OCI-LY7 (cell line): Measurements from ENCODE around the gene ZNHIT1. TPM values are rescaled to one million over a fixed set of nuclear protein-coding genes. Genes with fewer than 3 reads are reported as not detected.

Experiments
- BruUV-seq: library from RNA; stranded (reverse); fragments of 400-500 nt; replicated peaks from 2 replicates; lab custom pipeline; 2021; lab: Mats Ljungman, UMichigan
- CTCF ChIA-PET: fragments of 300-600 bp; sonication (Branson Sonifier 250); formaldehyde crosslinking; loops from one replicate; lab custom pipeline; 2022; ENCODE audit warnings: antibody characterized with exemption; ENCODE audit not compliant: unreplicated experiment; lab: Charles Lee
- POLR2A ChIA-PET: fragments of 300-600 bp; sonication (Branson Sonifier 250); formaldehyde crosslinking; loops from one replicate; lab custom pipeline; 2022; ENCODE audit warnings: antibody characterized with exemption; lab: Charles Lee
- DNase-seq: peaks from one replicate; pipeline ENCODE4 v3.0.0-alpha.2; 2015; ENCODE audit warnings: low spot score
- H2AFZ ChIP-seq: fragments of 200-600 bp; sonication (generic), shearing (Covaris generic); 2 replicates; pipeline ENCODE4 v1.6.1; 2014; ENCODE audit warnings: mild to moderate bottlenecking, antibody characterized with exemption, low read length, moderate library complexity
- H3K27ac ChIP-seq: fragments of 200-600 bp; sonication (generic); 2 replicates; pipeline ENCODE4 v1.5.1; 2014; ENCODE audit warnings: mixed run types, low read depth, mild to moderate bottlenecking, moderate library complexity, low read length, inconsistent platforms; ENCODE audit not compliant: poor library complexity, severe bottlenecking
- H3K36me3 ChIP-seq: fragments of 200-600 bp; sonication (generic); 2 replicates; pipeline ENCODE4 v1.6.1; 2014; ENCODE audit warnings: mild to moderate bottlenecking, antibody characterized with exemption, low read length, moderate library complexity, mixed read lengths; ENCODE audit not compliant: insufficient read depth
- H3K4me1 ChIP-seq: fragments of 200-600 bp; sonication (generic); 2 replicates; pipeline ENCODE4 v1.5.1; 2014; ENCODE audit warnings: mild to moderate bottlenecking, low read length; ENCODE audit not compliant: insufficient read depth, poor library complexity, severe bottlenecking
- H3K4me2 ChIP-seq: fragments of 200-600 bp; sonication (generic); 2 replicates; pipeline ENCODE4 v1.6.1; 2014; ENCODE audit warnings: mild to moderate bottlenecking, low read length
- H3K4me3 ChIP-seq: fragments of 200-600 bp; sonication (generic); 2 replicates; pipeline ENCODE4 v1.5.1; 2014; ENCODE audit warnings: mild to moderate bottlenecking, low read depth, low read length; ENCODE audit not compliant: poor library complexity, severe bottlenecking
- H3K79me2 ChIP-seq: fragments of 200-600 bp; sonication (generic); 2 replicates; pipeline ENCODE4 v1.6.1; 2016; ENCODE audit warnings: low read depth, mild to moderate bottlenecking, low read length, moderate library complexity, mixed read lengths; ENCODE audit not compliant: insufficient read depth
- H3K9me2 ChIP-seq: fragments of 200-600 bp; sonication (generic); 2 replicates; pipeline ENCODE4 v1.6.1; 2016; ENCODE audit warnings: mild to moderate bottlenecking, low read length, mixed read lengths; ENCODE audit not compliant: insufficient read depth
- H3K9me3 ChIP-seq: fragments of 200-600 bp; sonication (generic); 2 replicates; pipeline ENCODE4 v1.6.1; 2014; ENCODE audit warnings: mild to moderate bottlenecking, mixed run types, low read length, mixed read lengths
- H4K20me1 ChIP-seq: fragments of 200-600 bp; sonication (generic); 2 replicates; pipeline ENCODE4 v1.6.1; 2014; ENCODE audit warnings: mild to moderate bottlenecking, antibody characterized with exemption, low read length, moderate library complexity, mixed read lengths; ENCODE audit not compliant: insufficient read depth
- EZH2phosphoT487 ChIP-seq: fragments of 200-600 bp; sonication (generic); IDR thresholded peaks from 2 replicates; pipeline ENCODE4 v1.6.1; 2018; ENCODE audit warnings: low read depth, borderline replicate concordance, mild to moderate bottlenecking, mixed run types, antibody characterized with exemption, low read length, moderate library complexity, mixed read lengths
- intact Hi-C: fragments of 100-400 bp; cut with micrococcal nuclease; formaldehyde crosslinking; loops from one replicate; pipeline ENCODE4 v1.10.0; 2022; ENCODE audit not compliant: unreplicated experiment
- total RNA-seq, 2 experiments: library from RNA; depleted of rRNA in 1 of 2; stranded (reverse); fragments of >200 nt in 1 of 2; shearing (Covaris generic) in 1 of 2; gene quantifications; 2 replicates each; pipeline ENCODE4 v1.2.3, GENCODE V29; 2014 to 2022
- TF ChIP-seq, protein P1 (sequence below): fragments of 200-600 bp; sonication (generic); conservative IDR thresholded peaks from 2 replicates; pipeline ENCODE4 v1.5.1; 2014; ENCODE audit warnings: mild to moderate bottlenecking, antibody characterized with exemption, low read length, moderate library complexity, mixed read lengths

The ZNHIT1 gene
- total RNA-seq, 2 experiments from 2014 or later, result 44.3 to 77.3 TPM

DNA sequence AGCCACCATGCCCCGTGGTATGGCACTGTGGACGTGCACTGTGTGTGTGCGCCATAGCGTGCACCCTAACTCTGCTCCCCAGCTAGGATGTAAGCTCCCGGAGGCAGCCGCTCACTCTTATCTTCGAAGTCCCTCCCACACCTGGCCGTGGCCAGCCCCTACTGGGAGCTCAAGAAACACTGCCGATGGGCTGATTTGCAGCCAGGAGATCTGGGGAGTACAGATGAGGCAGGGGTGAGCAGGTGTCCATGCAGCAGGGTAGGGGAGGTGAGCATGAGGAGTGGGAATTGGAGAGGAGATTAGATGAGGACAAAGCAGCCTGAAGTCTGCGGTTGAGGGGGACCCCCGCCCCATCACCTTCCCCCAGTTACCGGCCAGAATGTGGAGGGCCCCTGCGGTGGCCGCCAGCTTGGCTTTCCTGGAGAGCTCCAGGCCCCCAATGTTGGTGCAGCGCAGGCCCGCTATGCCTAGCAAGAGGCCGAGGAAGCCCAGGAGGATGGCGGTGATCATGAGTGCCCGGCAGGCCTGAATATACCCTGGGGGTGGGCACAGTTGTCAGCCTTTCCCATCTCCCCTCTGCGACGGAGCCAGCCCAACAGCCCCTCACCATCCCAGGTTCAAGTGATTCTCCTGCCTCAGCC lies 16.1 kb downstream of the ZNHIT1 start:
- no peak overlapping the region for H3K4me2 ChIP-seq
- H3K9me3 ChIP-seq, result no peaks in the 10 kb centered on the region
- CTCF ChIA-PET, result no interaction called here
- no peaks in the 10 kb centered on the region for H3K9me2 ChIP-seq
- H3K27ac ChIP-seq, result no peak overlapping the region
- intact Hi-C loops, result no loop called here
- POLR2A ChIA-PET, result interaction anchor here (0.6 kb wide), 1 partner anchor 37 kb away, joined by 5 read pairs; no protein-coding TSS in a partner anchor
- H2AFZ ChIP-seq, result no peak overlapping the region
- peaks cover 15% of the 10 kb centered on the region; the same call in 1 of the 2 replicates for H3K36me3 ChIP-seq
- no peak for DNase-seq
- no TSS peak for BruUV-seq
- TF ChIP-seq, protein P1, sequence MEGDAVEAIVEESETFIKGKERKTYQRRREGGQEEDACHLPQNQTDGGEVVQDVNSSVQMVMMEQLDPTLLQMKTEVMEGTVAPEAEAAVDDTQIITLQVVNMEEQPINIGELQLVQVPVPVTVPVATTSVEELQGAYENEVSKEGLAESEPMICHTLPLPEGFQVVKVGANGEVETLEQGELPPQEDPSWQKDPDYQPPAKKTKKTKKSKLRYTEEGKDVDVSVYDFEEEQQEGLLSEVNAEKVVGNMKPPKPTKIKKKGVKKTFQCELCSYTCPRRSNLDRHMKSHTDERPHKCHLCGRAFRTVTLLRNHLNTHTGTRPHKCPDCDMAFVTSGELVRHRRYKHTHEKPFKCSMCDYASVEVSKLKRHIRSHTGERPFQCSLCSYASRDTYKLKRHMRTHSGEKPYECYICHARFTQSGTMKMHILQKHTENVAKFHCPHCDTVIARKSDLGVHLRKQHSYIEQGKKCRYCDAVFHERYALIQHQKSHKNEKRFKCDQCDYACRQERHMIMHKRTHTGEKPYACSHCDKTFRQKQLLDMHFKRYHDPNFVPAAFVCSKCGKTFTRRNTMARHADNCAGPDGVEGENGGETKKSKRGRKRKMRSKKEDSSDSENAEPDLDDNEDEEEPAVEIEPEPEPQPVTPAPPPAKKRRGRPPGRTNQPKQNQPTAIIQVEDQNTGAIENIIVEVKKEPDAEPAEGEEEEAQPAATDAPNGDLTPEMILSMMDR, result no peak
- no peak for TF ChIP-seq EZH2phosphoT487
- no peaks in the 10 kb centered on the region for H3K4me1 ChIP-seq
- no peaks in the 10 kb centered on the region for H4K20me1 ChIP-seq
- no peaks in the 10 kb centered on the region for H3K79me2 ChIP-seq
- H3K4me3 ChIP-seq, result no peak overlapping the region

DNA sequence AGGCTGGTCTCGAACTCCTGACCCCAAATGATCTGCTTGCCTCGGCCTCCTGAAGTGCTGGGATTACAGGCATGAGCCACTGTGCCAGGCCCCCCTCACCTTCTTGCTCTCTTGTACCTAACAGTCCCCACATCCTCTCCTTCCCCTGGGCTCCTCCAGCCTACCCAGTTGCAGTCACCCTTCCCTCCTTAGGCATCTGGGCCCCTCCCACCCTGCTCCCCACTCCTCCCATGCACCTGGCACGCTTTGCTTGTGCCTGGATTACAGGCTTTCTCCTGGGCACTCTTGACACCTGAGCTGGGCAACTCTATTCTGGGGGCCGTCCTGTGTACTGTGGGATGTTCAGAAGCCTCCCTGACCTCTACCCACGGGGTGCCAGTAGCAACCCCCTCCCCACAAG lies 16.7 kb downstream of the ZNHIT1 start:
- H3K27ac ChIP-seq, result no peak overlapping the region
- no peaks in the 10 kb centered on the region for H4K20me1 ChIP-seq
- intact Hi-C loops, result no loop called here
- no peak for DNase-seq
- CTCF ChIA-PET, result no interaction called here
- no TSS peak for BruUV-seq
- H3K4me2 ChIP-seq, result no peak overlapping the region
- no peak overlapping the region for H2AFZ ChIP-seq
- no peaks in the 10 kb centered on the region for H3K9me3 ChIP-seq
- H3K36me3 ChIP-seq, result peaks cover 17% of the 10 kb centered on the region; the same call in 1 of the 2 replicates
- no peak for TF ChIP-seq EZH2phosphoT487
- TF ChIP-seq, protein P1, result no peak
- H3K79me2 ChIP-seq, result no peaks in the 10 kb centered on the region
- H3K9me2 ChIP-seq, result no peaks in the 10 kb centered on the region
- POLR2A ChIA-PET, result no interaction called here
- H3K4me3 ChIP-seq, result no peak overlapping the region
- no peaks in the 10 kb centered on the region for H3K4me1 ChIP-seq

DNA sequence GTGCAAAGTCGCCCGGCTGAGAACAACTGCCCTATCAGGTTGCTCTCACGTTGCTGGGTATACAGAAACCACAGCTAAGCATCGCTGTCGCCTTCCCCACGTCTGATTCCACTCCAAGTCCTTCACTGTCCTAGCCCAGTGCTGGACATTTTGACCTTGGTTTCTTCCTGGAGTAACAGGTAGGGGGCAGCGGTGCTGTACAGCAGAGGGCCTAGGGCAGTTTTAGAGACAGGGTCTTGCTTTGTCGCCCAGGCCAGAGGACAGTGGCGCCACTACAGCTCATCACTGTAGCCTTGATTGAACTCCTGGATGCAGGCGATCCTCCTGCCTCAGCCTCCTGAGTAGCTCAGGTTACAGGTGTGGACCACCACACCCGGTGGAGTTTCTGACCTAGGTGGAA lies 17.1 kb downstream of the ZNHIT1 start:
- no peaks in the 10 kb centered on the region for H3K4me1 ChIP-seq
- no peaks in the 10 kb centered on the region for H4K20me1 ChIP-seq
- no peaks in the 10 kb centered on the region for H3K9me2 ChIP-seq
- H3K27ac ChIP-seq, result no peak overlapping the region
- H3K79me2 ChIP-seq, result no peaks in the 10 kb centered on the region
- H3K9me3 ChIP-seq, result no peaks in the 10 kb centered on the region
- intact Hi-C loops, result no loop called here
- no peak for DNase-seq
- ChIA-PET CTCF (no interaction called here), POLR2A (no interaction called here)
- no peak overlapping the region for H2AFZ ChIP-seq
- no peak for TF ChIP-seq EZH2phosphoT487
- TF ChIP-seq, protein P1, result peak; percentile 56
- H3K36me3 ChIP-seq, result peaks cover 22% of the 10 kb centered on the region; the same call in 1 of the 2 replicates
- BruUV-seq, result no TSS peak
- H3K4me3 ChIP-seq, result no peak overlapping the region
- no peak overlapping the region for H3K4me2 ChIP-seq
